Stimulated activated CD4-positive, alpha-beta T cell treated with anti-CD3 and anti-CD28 coated beads, TNF-alpha, amount 100 ng/mL, for 48 hours (primary cell): ENCODE measurements around the gene KRTAP10-1.

Experiments used
- DNase-seq, 3 donors: peaks; one replicate each; pipeline ENCODE4 v3.0.0-alpha.2; 2020; ENCODE audit warnings: low read depth in 3 of 3

The KRTAP10-1 gene

DNA sequence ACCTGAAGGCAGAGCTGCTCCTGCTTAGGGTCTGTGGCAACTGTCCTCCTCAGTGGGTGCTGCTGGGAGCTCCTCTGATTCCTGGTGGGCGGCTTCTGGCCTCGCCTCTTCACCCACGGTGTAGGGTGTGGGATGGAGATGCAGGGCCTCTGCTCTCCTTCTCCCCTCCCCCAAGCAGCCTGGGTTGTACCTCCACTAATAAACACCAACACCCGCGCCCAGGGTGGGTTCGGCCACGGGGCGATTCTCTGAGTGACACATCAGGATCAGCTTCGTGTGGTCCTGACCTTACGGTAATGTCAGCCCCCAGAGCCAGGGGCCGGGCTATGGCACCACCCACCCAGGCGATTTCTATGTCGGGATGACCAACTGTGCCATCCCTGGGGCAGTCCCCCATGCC is 23.7 kb downstream of the KRTAP10-1 start:
- no peak for DNase-seq

DNA sequence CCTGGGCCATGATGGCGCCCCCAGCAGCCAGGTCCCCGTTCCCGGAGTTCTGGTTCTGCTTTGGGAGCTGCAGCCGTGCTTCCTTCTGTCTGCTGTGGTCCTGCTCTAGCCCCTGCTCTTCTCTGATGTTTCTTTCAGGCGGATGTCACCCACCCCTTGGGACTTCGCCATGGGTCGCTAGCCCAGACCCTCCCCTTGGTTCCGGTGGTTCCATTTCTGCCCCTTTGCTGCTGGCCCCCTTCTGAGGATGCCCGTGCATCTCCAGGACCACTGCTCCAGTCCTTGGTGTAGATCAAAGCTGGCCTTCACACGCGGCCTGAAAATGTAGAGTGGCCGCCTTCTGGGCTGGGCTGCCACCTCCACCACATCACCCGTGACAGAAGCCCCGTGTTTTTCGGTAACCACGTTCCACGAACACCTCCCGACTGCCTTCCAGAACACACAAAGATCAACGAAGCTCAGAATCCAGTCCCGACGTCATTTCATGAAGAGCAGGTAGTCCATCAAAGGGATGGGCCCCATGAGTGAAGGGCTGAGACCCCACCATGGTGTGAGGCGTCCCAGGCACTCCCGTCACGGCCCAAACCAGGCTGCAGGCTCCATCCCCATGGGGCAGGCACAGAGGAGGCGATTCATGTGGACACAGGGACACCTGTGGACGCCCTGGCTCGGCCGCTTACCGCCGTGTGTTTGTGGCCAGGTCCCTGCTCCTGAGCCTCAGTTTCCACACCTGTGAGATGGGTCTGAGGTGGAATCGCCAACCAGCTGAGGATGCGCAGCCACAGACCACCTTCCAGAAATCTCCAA is 24.4 kb downstream of the KRTAP10-1 start:
- DNase-seq = no peak

DNA sequence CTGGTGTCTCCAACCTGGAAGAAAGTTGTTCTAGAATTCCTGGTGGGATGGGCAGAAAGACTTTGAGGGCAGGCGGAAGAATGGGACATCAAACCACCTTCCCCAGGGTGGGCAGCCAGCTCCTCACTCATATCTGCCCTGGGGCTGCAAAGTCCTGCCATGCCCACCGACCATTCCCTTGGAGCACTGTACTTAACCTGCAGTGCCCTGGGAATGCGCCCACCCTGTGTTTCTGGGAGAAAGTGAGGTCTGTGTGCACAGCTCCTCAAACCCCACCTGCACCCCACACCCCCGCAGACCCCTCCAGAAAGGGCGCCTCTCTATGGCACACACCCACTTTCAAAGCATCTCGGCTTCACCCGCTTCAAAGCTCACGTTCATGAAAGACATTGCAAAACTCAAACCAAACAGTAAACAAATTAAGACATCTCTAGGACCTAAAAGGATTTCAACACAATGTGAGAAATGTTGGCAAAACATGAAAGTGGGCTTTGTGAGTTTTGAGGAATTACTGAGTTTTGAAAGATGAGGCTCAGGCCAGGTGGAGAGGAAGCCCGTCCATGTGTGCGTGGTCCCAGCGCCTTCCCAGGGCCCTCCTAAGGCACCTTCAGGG is 25.1 kb downstream of the KRTAP10-1 start:
- DNase-seq = no peak

DNA sequence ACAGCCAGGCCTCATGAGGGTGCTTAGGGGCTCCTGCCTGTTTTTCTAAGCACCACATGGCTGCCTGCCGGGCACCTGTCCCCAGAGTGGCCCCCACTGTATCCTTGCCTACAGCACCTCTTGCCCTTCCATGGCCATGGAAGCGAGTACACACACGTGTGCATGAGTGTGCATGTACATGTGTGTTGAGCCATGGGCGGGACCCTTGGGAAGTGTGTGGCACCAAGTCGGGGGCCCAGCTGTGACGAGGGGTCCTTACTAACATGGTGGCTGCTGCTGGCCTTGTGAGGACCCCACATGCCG is 25.8 kb downstream of the KRTAP10-1 start:
- no peak for DNase-seq

DNA sequence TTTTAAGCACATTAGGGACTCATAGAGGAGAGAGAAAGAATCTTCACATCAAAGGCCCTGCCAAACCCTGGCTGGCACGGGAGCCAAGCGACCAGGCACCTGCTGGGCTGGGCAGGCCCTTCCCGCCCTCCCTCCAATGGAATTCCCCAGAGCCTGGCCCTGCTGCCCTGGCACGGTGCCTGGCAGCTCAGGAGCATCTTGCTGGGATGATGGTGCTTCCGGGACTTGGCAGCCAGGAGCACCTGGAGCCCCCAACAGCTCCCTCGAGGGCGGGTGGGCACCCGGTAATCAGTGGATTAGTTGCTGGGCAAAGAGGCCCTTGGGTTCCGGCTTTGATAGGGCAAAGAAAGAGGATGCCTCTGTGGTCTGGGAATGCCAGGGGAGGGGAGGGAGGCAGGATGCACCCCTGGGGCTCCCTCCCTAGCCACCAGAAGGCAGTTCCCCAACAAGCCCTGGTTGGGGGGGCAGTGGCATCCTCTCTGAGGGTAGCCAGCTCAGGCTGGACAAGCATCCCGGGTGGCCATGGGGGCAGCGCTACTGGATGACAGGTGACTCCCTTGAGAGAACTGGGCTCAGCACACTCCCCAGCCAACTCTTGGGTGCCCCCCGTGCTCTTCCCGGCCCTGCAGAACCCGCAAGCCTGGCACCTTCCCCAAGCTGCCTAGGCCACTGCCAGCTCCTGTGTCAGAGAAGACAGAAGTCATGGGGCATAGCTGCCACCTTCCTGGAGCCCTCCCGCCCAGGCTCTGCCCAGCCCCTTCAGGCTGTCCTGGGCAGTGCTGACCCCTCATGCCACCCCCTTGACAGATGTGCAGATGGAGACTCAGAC is 26.4 kb downstream of the KRTAP10-1 start:
- DNase-seq = no peak

DNA sequence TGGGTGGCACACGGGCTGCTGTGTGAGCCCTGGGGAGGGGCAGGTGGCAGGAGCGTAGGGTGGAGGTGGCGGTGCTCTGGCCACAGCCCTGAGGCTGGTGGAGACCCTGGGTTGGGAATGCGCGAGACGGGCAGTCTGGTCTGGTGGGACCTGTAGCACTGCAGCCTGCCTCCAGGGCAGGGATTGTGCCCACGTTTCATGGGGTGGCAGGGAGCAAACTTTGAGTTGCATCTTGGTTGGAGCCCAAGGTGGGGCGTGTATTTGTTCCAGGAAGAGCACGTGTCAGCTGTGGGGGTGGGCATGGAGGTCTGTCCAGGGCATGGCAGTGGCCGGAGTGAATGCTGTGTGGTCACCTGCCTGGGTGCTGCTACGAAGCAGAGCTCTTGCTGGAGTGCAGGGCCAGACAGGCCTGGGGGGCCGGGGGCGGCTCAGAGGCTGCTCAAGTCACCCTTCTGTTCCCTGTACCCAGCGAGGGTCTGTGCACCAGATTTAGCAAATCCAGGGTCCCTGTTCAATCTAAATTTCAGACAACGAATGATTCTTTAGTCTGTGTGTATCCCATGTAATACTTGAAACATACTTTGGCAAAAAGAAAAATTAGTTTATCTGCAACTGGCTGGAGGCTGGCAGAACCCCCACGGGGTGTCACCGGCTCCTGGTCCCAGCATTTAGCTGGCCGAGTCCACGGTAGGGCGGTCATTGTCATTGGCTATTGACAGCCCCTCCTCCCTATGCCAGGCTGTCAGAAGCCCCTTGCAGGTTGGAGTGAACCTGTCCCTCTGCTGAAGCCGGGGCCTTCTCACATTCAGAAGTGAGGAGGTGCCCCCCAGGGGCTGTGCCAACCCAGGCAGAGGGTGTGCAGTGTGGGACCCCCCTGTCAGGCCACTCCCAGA is 27.3 kb downstream of the KRTAP10-1 start:
- no peak for DNase-seq

DNA sequence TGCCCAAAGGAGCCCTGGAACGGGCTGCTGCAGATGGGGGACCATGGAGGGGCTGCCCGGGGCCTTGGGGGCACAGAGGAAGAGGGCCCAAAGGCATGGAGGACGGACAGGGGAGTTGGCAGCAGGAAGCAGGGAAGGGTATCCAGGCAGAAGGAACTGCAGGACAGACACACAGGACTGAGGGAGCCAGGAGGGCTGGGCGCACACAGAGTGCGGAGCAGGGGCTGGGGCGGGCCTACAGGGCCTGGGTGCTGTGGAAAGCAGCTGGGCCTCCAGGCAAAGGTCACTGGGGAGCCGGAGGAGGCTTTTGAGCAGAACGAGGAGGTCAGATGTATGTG is 28.1 kb downstream of the KRTAP10-1 start:
- no peak for DNase-seq

DNA sequence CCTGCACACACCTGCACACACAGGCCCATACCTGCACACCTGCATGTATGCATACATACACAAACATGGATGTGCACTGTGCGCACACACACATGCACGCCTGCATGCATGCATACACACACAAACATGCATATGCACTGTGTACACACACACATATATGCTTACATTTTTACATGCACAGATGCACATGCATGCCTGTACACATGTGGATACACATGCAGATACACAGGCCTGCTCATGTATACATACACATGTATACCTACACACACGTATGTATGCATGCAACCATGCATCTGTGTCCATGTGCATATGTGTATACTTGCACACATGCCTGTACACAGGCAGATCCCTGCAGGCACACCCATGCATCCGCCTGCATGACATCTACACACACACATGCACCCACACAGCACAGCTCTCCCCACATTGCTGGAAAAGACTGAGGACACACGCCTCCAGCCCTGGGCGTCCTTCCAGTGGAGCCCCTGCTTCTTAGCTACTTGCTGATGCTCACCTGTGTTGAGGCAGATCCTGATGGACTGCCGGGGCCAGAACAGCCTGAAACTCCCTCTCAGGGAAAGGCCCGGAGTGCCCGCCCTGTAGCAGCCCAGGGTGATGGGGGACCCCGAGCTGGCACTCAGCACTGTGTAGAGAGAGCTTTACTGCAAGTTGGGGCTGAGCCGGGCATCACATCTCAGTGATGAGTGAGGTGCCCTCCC is 28.6 kb downstream of the KRTAP10-1 start:
- DNase-seq = no peak

DNA sequence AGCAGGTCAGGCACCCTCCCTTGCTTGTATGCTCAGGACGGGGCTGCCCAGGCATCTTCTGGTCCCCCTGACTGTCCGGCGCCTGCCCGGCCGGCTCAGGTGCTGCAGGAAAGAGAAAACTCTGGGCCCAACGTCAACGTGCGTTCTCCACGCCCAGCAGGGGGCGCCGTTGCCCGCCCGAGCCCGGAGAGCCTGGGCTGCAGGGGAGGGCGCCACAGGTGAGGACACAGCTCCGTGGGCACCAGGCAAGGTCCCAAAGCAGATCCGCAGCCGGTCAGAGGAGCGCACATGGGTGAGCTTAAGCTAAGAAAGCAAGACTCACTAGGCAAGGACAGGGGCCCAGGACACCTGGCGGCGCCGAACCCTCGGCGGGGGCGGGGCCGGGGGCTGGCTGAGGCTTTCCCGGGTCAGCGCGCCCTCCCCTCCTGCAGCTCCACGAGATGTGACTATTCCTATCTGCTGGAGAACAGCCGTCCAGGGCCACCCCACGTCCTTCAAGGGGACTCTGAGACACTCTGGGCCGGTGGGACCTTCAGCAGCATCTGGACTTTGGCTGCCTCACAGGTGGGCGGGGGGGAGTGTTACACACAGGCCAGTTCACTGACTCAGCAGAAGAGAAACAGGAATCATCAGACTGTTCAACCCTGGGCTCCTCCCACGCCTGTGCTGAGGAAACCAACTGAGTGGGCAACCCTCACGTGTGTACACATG is 29.3 kb downstream of the KRTAP10-1 start:
- DNase-seq = peak; percentile 39 to 81 (median 60)

DNA sequence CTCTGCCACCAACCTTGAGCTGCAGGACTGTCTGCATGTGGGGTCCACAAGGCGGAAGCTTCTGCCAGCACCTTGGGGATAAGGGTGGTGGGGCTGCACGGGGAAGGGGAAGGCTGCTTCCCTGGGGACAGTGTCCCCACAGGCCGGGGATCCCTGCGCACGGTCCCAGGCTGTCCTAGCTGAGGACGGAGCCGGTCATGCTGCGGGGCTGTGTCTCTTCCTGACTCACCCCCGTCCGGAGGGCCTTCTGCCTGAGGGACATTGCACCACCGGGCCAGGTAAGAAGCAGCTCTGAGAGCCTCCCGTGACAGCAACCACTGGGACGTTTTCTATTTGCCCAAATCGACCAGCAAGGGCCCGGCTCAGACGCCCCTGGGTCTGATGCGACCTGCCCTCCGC is 29.9 kb downstream of the KRTAP10-1 start:
- DNase-seq = no peak

DNA sequence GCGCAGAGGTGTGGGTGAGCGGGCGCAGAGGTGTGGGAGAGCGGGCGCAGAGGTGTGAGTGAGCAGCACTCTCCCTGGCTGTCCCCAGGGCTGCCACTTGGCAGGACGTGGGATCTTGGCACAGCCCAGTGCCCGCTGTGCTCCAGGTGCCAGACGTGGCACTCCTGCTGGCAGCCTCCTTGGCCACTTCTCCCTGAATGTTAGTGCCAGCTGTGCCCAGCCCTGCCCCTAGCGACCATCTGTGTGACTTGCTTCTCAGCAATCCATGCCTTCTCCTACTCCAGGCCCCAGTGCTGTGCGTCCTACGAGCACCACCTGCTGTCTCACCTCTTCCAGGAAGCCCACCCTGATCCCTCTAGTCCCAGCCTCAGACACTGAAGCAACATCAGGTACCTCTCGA is 30.5 kb downstream of the KRTAP10-1 start:
- no peak for DNase-seq

DNA sequence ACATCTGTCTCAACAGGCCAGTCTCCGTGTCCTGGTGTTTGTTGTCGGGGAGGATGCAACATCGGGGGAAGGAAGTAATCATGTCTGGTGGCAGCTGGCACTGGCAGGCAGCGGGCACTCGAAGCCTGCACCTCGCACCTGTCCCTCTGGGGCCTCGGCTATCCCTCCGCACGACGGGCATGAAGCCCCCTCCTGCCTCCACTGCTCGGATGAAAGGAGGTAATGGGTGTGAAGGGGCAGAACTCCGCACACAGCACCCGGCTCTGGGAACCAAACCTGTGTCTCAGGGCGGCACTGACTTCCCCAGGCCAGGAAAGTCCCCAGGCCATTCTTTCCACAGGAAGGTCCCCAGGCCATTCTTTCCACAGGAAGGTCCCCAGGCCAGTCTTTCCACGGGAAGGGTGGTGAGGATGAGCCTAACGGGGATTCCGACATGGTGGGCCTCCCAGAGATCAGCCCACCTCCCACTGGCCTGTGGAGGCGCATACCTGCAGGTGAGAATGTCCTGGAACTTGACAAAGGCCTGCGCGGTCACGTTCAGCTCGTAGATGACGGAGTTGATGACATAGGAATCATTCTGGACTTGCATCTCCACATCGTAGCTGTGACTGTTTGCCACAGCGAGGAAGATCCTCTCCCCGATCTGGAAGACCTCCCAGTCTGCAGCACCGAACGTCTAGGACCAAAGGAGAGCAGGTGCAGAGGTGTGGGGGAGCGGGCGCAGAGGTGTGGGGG is 31.1 kb downstream of the KRTAP10-1 start:
- DNase-seq = no peak

DNA sequence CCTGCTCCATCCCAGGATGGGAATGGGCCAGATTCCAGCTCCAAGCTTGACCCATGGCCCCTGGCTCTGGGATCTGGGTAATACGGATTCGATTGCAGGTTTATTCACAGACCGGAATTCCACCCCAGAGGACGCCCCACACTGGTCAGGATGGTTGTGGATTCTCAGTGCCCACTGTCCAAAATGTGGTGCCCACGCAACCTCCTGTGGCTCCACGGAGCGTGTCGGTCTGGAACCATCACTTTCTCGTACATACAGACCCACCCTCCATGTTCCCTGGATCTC is 31.6 kb downstream of the KRTAP10-1 start:
- no peak for DNase-seq

DNA sequence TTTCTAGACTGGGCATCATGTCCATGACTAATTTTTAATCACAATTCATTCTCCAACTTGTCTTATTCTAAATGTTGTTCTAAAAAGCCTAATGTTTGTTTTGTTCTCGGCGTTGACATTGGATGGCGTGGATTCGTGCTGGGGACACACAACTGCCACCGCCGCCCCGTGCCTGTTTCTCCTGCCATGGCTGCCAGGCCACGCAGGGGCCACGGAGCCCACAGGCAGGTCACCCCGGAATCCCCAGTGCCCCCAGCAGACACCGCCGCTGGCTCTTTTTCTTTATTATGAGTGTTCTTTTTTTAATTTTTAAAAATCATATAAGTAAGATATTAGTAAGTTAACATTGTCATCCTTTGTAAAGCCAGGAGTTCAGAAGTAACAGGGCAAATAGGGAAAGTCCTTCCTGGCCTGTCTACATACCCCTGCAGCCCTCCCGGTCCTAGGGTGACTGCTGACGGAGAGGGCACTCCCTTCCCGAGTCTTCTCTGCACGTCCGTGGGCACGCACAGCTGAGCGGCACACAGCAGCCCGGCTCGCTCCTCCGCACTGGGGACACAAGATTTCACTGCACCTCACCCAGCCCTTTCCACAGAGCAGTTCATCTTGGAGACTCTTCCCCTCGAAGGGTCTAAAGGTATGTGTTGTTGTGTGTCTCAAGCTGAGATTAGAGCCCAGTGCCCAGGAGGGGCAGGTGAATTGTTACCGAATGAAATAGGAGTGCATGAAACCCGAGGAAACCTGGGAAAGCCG is 32.1 kb downstream of the KRTAP10-1 start:
- DNase-seq = no peak

DNA sequence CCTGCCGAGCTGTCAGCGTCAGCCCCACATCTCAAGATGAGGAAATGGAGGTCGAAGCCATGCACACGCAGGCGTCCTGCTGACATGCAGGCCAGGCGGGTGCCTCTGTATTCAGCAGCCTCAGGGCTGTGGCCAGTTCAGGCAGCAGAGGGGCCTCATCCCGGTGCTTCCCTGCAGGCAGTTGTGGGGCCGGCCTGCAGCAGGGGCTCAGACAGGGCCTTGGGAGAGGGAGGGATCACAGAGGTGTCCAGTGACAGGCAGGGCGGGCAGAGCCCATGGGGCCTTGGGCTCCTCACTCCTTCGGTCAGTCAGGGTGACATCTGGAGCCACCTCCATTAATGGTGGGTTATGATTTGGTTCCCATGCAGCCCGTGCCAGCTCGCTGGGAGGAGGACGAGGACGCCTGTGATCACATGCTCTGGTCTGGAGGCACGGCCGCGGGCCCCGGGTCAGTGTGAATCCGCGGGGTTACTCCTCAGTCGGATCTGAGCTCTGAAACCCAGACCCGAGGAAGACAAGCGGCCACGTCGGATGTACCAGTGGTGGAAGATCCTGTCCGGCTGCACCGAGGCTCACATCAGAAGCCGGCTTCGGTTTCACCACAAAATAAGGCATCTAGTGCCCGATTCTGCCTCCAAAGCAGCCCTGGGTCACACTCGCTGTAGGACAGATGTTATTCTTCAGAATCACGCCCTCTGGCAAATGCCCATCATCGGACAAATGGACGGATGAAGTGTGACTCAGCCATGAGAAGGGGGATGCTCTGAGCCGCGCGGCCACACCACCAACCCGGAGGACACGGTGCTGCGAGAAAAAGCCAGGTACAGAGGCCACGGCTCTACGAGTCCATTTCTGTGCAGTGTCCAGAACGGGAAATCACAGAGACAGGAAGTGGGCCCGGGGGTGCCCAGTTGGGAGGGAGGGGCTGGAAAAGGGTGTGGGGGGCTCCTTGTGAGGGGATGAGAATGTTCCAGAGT is 33.4 kb downstream of the KRTAP10-1 start:
- DNase-seq = no peak

DNA sequence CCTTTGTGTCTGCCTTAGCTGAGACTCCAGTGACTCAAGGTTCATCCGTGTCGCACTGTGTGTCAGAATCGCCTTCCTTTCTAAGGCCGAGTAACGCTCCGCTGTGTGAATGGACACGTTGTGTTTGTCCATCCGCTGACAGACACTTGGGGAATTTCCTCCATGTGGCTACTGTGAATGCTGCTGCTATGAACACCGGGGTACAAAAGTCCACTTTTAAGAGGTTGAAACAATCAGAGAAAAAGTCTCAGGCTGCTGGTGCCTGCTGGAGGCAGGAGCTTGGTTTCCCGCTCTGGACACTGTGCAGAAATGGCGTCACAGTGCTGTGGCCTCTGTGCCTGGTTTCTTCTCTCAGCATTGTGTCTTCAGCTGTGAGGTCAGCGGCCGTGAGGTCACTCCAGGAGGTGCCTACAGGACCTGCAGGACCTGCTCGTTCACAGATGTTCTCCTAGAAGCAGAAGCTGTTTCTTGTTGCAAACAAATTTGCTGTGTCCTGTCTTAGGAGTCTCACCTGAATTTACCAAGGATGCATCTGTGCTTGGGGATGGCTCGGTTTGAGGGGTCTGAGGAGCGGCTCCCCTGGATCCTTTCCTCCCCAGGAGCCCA is 34.2 kb downstream of the KRTAP10-1 start:
- DNase-seq = no peak

DNA sequence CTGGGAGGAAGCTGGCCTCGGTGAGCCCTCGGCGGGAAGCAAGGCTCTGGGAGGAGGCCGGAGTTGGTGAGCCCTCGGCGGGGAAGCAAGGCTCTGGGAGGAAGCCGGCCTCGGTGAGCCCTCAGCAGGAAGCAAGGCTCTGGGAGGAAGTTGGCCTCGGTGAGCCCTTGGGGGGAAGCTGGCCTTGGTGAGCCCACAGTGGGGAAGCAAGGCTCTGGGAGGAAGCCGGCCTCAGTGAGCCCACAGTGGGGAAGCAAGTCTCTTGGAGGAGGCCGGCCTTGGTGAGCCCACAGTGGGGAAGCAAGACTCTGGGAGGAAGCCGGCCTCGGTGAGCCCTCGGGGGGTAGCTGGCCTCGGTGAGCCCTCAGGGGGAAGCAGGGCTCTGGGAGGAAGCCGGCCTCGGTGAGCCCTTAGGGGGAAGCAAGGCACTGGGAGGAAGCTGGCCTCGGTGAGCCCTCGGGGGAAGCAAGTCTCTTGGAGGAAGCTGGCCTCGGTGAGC is 36.0 kb downstream of the KRTAP10-1 start:
- DNase-seq = no peak
